Measurements from ENCODE around the gene OSGEP.

Gene OSGEP

GRCh38 chr14:20400965-20401593 lies 53.5 kb downstream of the OSGEP start:
- H3K4me3 ChIP-seq (ENCODE audit: low read depth, low read length) = no peak overlapping the region
- DNase-seq (ENCODE audit: low read depth) = no peak
- TF ChIP-seq, protein P1, sequence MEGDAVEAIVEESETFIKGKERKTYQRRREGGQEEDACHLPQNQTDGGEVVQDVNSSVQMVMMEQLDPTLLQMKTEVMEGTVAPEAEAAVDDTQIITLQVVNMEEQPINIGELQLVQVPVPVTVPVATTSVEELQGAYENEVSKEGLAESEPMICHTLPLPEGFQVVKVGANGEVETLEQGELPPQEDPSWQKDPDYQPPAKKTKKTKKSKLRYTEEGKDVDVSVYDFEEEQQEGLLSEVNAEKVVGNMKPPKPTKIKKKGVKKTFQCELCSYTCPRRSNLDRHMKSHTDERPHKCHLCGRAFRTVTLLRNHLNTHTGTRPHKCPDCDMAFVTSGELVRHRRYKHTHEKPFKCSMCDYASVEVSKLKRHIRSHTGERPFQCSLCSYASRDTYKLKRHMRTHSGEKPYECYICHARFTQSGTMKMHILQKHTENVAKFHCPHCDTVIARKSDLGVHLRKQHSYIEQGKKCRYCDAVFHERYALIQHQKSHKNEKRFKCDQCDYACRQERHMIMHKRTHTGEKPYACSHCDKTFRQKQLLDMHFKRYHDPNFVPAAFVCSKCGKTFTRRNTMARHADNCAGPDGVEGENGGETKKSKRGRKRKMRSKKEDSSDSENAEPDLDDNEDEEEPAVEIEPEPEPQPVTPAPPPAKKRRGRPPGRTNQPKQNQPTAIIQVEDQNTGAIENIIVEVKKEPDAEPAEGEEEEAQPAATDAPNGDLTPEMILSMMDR (IDR thresholded peaks at IDR 0.05; ENCODE audit: low read depth, low read length, missing control alignments) = no peak

DNA sequence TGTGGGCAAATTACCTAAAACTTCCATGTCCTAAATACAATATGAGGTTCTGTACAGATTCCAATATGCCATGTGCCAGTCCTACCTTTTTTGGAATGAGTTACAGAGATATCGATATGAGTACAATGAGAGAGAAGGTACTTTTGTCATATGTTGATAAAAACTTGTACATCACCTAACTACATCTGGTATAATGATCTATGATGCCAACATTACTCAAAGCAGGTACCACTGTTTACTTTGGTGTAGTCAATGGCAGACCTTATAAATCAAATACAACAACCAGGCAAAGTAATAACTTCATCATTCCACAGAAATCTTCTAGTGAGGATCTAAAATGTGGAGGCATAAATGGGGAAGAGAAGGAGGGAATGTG lies 54.0 kb downstream of the OSGEP start:
- TF ChIP-seq, protein P1 (IDR thresholded peaks at IDR 0.05; ENCODE audit: low read depth, low read length, missing control alignments) = no peak
- no peak for DNase-seq (ENCODE audit: low read depth)
- H3K4me3 ChIP-seq (ENCODE audit: low read depth, low read length) = no peak overlapping the region

DNA sequence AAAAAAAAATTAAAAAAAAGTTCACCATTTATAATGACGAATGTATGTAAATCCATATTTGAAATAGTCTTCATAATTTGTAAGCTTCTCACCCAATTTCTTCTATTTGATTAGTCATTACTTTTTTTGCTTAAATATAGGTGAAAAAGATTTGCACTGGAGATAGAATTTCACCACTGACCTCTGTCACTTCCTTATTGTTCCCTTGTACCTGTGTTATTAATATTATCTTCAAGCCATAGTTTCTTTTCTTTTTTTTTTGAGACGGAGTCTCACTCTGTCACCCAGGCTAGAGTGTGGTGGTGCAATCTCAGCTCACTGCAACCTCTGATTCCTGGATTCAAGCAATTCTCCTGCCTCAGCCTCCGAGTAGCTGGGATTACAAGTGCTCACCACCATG lies 57.1 kb downstream of the OSGEP start:
- H3K4me3 ChIP-seq (ENCODE audit: low read depth, low read length) = no peak overlapping the region
- TF ChIP-seq, protein P1 (IDR thresholded peaks at IDR 0.05; ENCODE audit: low read depth, low read length, missing control alignments) = no peak
- no peak for DNase-seq (ENCODE audit: low read depth)
